Esophagus muscularis mucosa (tissue), 4 donors: ENCODE data around the gene HTRA2. TPM values are rescaled to one million over a fixed set of nuclear protein-coding genes. Genes with fewer than 3 reads are reported as not detected.

Experiments used
- DNase-seq: peaks from one replicate; pipeline ENCODE4 v3.0.0-alpha.2; 2017; ENCODE audit errors: extremely low spot score
- H3K27ac ChIP-seq, 4 donors: fragments of 200-600 bp; sonication (generic); replicated peaks in 1 of 4; 1 replicate in 3 of 4; 2 replicates in 1 of 4; pipeline ENCODE4 v1.5.1; 2016 to 2019; ENCODE audit warnings: mild to moderate bottlenecking in 1 of 4
- H3K27me3 ChIP-seq, 4 donors: fragments of 200-600 bp; sonication (generic); one replicate each; pipeline versions ENCODE4 v1.5.1 to v1.6.0; 2016 to 2019
- H3K36me3 ChIP-seq, 4 donors: fragments of 200-600 bp; sonication (generic); one replicate each; pipeline ENCODE4 v1.5.1; 2016 to 2019
- H3K4me1 ChIP-seq, 4 donors: fragments of 200-600 bp; sonication (generic); one replicate each; pipeline ENCODE4 v1.5.1; 2016 to 2019
- H3K4me3 ChIP-seq, 4 donors: fragments of 200-600 bp; sonication (generic); 1 replicate in 2 of 4; 2 replicates in 2 of 4; pipeline ENCODE4 v1.5.1; 2016 to 2019; ENCODE audit warnings: mild to moderate bottlenecking in 4 of 4, moderate library complexity in 1 of 4
- H3K9me3 ChIP-seq, 4 donors: fragments of 200-600 bp; sonication (generic); 1 replicate in 3 of 4; 2 replicates in 1 of 4; pipeline ENCODE4 v1.5.1; 2016 to 2019
- CTCF ChIP-seq, 3 experiments: fragments of 200-600 bp in 2 of 3; fragments of 450-650 bp in 1 of 3; sonication (generic) in 2 of 3; IDR thresholded peaks; one replicate each; pipeline ENCODE4 v1.5.1; 2017 to 2019; ENCODE audit warnings: antibody characterized with exemption in 3 of 3, mild to moderate bottlenecking in 2 of 3, moderate library complexity in 1 of 3
- EP300 ChIP-seq: sonication (generic); formaldehyde crosslinking; IDR thresholded peaks from one replicate; pipeline ENCODE4 v1.6.1; 2017; ENCODE audit warnings: antibody characterized with exemption
- POLR2A ChIP-seq: fragments of 450-650 bp; IDR thresholded peaks from one replicate; pipeline ENCODE4 v1.6.1; 2017; ENCODE audit warnings: antibody characterized with exemption, moderate library complexity, mild to moderate bottlenecking, low read depth
- POLR2AphosphoS5 ChIP-seq, 2 donors: sonication (generic); formaldehyde crosslinking; IDR thresholded peaks; one replicate each; pipeline ENCODE4 v1.6.1; 2017; ENCODE audit warnings: antibody characterized with exemption in 2 of 2
- WGBS: methylation state at CpG from one replicate; pipeline ENCODE4 v1.1.5; 2018; 5-methylcytosine and 5-hydroxymethylcytosine counted together
- intact Hi-C: fragments of 100-400 bp; cut with DNase I; formaldehyde crosslinking; loops from one replicate; pipeline ENCODE4 v1.15.1; 2023
- total RNA-seq, 4 donors: library from RNA; depleted of rRNA; stranded (reverse); fragments of >200 nt; gene quantifications; one replicate each; pipeline versions ENCODE4 v1.1.0 to v1.2.1, GENCODE V29; 2016

The HTRA2 gene
- total RNA-seq, 4 donors from 2014 or later, result 29.7 to 37.9 (median 31.9) TPM

- H3K9me3 ChIP-seq, result no peaks in the 10 kb centered on the region
- WGBS, result 84% methylated on average over 11 of the region's 11 CpGs
- TF ChIP-seq POLR2AphosphoS5 (IDR thresholded peaks at IDR 0.05) (no peak), CTCF (IDR thresholded peaks at IDR 0.05) (no peak), EP300 (no peak)
- intact Hi-C loops, result loop anchor here (5.0 kb wide), 2 partner anchors 39 to 61 kb away; no protein-coding TSS in a partner anchor
- peaks cover 0 to 6% (median 0%) of the 10 kb centered on the region in 4 donors for H3K27me3 ChIP-seq
- peaks cover 24 to 34% (median 30%) of the 10 kb centered on the region in 4 donors for H3K36me3 ChIP-seq
- H3K27ac ChIP-seq, result no peak within 1 kb of the TSS
- peaks cover 18 to 30% (median 24%) of the 10 kb centered on the region in 4 donors for H3K4me1 ChIP-seq
- H3K4me3 ChIP-seq, result no peak within 1 kb of the TSS
- no peak for DNase-seq
These were observed 3.8 kb upstream of the HTRA2 start, which contains the start of gene DQX1 for GRCh38 chr2:74525717-74526648. Gene DQX1 (minus strand): TSS chr2:74526231. CDS start chr2:74525729, 502 bp downstream.

GRCh38 chr2:74526649-74527230 is 3.0 kb upstream of the HTRA2 start:
- TF ChIP-seq POLR2A, result no peak
- no peak for TF ChIP-seq EP300
- no peak for TF ChIP-seq POLR2AphosphoS5 (IDR thresholded peaks at IDR 0.05)
- TF ChIP-seq CTCF (IDR thresholded peaks at IDR 0.05), result no peak
- H3K4me1 ChIP-seq, result peaks cover 24 to 38% (median 32%) of the 10 kb centered on the region in 4 donors
- peaks cover 24 to 34% (median 30%) of the 10 kb centered on the region in 4 donors for H3K36me3 ChIP-seq
- intact Hi-C loops, result loop anchor here (5.0 kb wide), 2 partner anchors 39 to 61 kb away; no protein-coding TSS in a partner anchor
- no peak overlapping the region for H3K4me3 ChIP-seq
- DNase-seq, result no peak
- H3K9me3 ChIP-seq, result no peaks in the 10 kb centered on the region
- H3K27me3 ChIP-seq, result no peaks in the 10 kb centered on the region
- WGBS, result 97% methylated on average over 9 of the region's 11 CpGs
- H3K27ac ChIP-seq, result no peak overlapping the region

GRCh38 chr2:74527741-74528140 is 2.0 kb upstream of the HTRA2 start:
- intact Hi-C loops, result loop anchor here (2.0 to 5.0 kb wide), 3 partner anchors 25 to 60 kb away; no protein-coding TSS in a partner anchor
- no peak for DNase-seq
- Histone ChIP-seq H3K27me3 (no peaks in the 10 kb centered on the region), H3K36me3 (peaks cover 27 to 42% (median 37%) of the 10 kb centered on the region in 4 donors), H3K4me3 (no peak overlapping the region), H3K9me3 (no peaks in the 10 kb centered on the region), H3K27ac (no peak overlapping the region), H3K4me1 (peaks cover 24 to 42% (median 33%) of the 10 kb centered on the region in 4 donors)
- TF ChIP-seq CTCF (IDR thresholded peaks at IDR 0.05), result no peak
- no peak for TF ChIP-seq POLR2A
- TF ChIP-seq EP300, result no peak
- no peak for TF ChIP-seq POLR2AphosphoS5 (IDR thresholded peaks at IDR 0.05)
- WGBS, result 91% methylated on average over 9 of the region's 9 CpGs

- intact Hi-C loops, result loop anchor here (1.0 to 5.0 kb wide), 4 partner anchors 26 to 59 kb away; partner anchors contain the start of gene DOK1
- peaks cover 24 to 42% (median 33%) of the 10 kb centered on the region in 4 donors for H3K4me1 ChIP-seq
- H3K27ac ChIP-seq, result peak overlapping the region; percentile 83 to 89 (median 87)
- H3K4me3 ChIP-seq, result peak overlapping the region; percentile 62 to 92 (median 86)
- H3K36me3 ChIP-seq, result peaks cover 30 to 52% (median 47%) of the 10 kb centered on the region in 4 donors
- DNase-seq, result no peak
- 26% methylated on average over 17 of the region's 29 CpGs for WGBS
- TF ChIP-seq CTCF (IDR thresholded peaks at IDR 0.05) (no peak), EP300 (no peak), POLR2AphosphoS5 (IDR thresholded peaks at IDR 0.05) (no peak), POLR2A (no peak)
- H3K27me3 ChIP-seq, result no peaks in the 10 kb centered on the region
- no peaks in the 10 kb centered on the region for H3K9me3 ChIP-seq
These were observed 955 bp upstream of the HTRA2 start for GRCh38 chr2:74528600-74529356.
